Ishikawa (cell line): ENCODE measurements around the gene VIPR1.

Experiments
- CEBPB ChIP-seq: IDR thresholded peaks from 2 replicates; pipeline ENCODE4 v1.6.1; 2012
- CREB1 ChIP-seq: IDR thresholded peaks from 2 replicates; pipeline ENCODE4 v1.6.1; 2012; ENCODE audit warnings: low read depth
- EGR1 ChIP-seq: IDR thresholded peaks from 2 replicates; pipeline ENCODE4 v1.6.1; 2012
- EP300 ChIP-seq: IDR thresholded peaks from 2 replicates; pipeline ENCODE4 v1.6.1; 2012; ENCODE audit warnings: borderline replicate concordance
- MAX ChIP-seq: IDR thresholded peaks from 2 replicates; pipeline ENCODE4 v1.6.1; 2012
- REST ChIP-seq: IDR thresholded peaks from 2 replicates; pipeline ENCODE4 v1.6.1; 2012; ENCODE audit warnings: low read depth, mild to moderate bottlenecking
- TAF1 ChIP-seq: IDR thresholded peaks from 2 replicates; pipeline ENCODE4 v1.6.1; 2012; ENCODE audit warnings: low read depth, mild to moderate bottlenecking
- TEAD4 ChIP-seq: IDR thresholded peaks from 2 replicates; pipeline ENCODE4 v1.6.1; 2012
- USF1 ChIP-seq: IDR thresholded peaks from 2 replicates; pipeline ENCODE4 v1.6.1; 2012
- YY1 ChIP-seq: IDR thresholded peaks from 2 replicates; pipeline ENCODE4 v1.6.1; 2012; ENCODE audit warnings: low read depth
- ZBTB7A ChIP-seq: IDR thresholded peaks from 2 replicates; pipeline ENCODE4 v1.6.1; 2012; ENCODE audit warnings: low read depth

DNA sequence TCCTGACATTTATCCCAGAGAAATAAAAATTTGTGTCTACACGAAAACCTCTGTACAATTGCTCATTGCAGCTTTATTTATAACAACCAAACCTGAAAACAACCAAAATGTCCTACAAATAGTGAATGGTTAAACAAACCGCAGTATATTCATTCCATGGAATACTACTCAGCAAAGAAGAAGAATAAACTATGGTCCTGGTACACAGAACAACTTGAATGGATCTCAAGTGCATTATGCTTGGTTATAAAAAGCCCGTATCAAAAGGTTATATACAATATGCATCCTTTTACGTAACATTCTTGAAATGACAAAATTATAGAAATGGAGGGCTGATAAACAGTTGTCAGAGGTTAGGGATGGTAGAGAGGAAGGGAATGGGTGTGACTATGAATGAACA is 75.6 kb downstream of the VIPR1 start:
- no peak for TF ChIP-seq MAX
- no peak for TF ChIP-seq EP300
- TF ChIP-seq CREB1 = no peak
- no peak for TF ChIP-seq CEBPB
- no peak for TF ChIP-seq TAF1
- no peak for TF ChIP-seq USF1
- no peak for TF ChIP-seq TEAD4
- TF ChIP-seq REST = no peak
- no peak for TF ChIP-seq ZBTB7A
- TF ChIP-seq YY1 = no peak
- TF ChIP-seq EGR1 = no peak
